ENCODE data around the gene ALDH4A1.
"Not testable (repeated sequence)": the region's sequence is repeated elsewhere in the genome, so short reads cannot be mapped to it uniquely, and the experiment has no call there.

The ALDH4A1 gene

GRCh38 chr1:18832319-18832718 is 70.0 kb downstream of the ALDH4A1 start:
- H3K27me3 ChIP-seq (ENCODE audit: control insufficient read depth, insufficient read depth, low read length) = not testable (repeated sequence)

DNA sequence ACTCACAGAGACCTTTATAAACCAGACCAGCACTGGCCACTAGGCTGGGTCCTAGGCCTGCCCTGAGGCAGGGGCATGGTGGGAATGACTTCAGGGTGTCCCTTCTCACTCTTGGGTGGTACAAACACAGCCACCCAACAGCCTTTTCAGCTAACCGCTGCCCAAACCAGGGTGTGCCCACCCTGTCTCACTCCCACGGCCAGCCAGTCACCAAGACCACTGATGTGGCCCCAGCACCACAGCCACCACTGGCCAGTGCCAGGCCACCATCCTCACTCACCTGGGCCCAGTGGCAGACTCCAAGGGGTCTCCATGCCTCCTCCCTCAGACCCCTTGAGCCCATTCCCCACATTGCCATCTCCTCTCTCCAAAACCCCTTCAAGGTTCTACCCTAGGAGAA is 70.7 kb downstream of the ALDH4A1 start:
- Histone ChIP-seq H3K4me3 (ENCODE audit: low read depth, low read length) (no peak overlapping the region), H3K27me3 (ENCODE audit: control insufficient read depth, insufficient read depth, low read length) (peaks cover 3% of the 10 kb centered on the region; the same call in 1 of the 2 replicates), H3K9me3 (ENCODE audit: control insufficient read depth, insufficient read depth, low read length) (no peaks in the 10 kb centered on the region; the same call in 1 of the 2 replicates), H3K4me1 (ENCODE audit: control insufficient read depth, insufficient read depth, low read length) (no peaks in the 10 kb centered on the region), H3K27ac (ENCODE audit: low read depth, low read length) (no peak overlapping the region), H3K9ac (ENCODE audit: low read depth, low read length) (no peak overlapping the region), H3K36me3 (ENCODE audit: control insufficient read depth, insufficient read depth, low read length) (no peaks in the 10 kb centered on the region)

More at GRCh38 chr1:18832319-18832718, 70.0 kb downstream of the ALDH4A1 start:
- not testable (repeated sequence) for H3K9me3 ChIP-seq (ENCODE audit: control insufficient read depth, insufficient read depth, low read length); H3K36me3 ChIP-seq (ENCODE audit: control insufficient read depth, insufficient read depth, low read length); H3K4me1 ChIP-seq (ENCODE audit: control insufficient read depth, insufficient read depth, low read length); H3K27ac ChIP-seq (ENCODE audit: low read depth, low read length); H3K9ac ChIP-seq (ENCODE audit: low read depth, low read length); H3K4me3 ChIP-seq (ENCODE audit: low read depth, low read length)

DNA sequence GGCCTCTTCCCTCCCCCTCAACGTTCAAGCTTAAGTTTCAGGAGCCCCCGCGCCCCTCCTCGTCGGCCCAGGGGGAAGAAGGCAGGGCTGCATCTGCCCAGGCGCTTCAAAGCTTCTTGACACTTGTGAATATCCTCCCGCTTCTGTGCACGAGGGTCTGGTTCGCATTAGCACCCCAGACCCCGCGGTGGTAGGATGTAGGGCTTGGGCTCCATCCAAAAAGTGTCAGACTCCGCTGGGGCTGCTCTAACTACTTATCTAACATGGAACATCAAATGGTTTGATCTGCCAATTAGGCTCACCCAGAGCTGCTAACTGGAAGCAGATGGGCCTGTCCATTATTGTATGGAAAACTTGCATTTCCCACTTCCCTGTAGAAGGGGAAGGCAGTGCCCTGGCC is 71.8 kb downstream of the ALDH4A1 start:
- H3K27me3 ChIP-seq (ENCODE audit: control insufficient read depth, insufficient read depth, low read length) = peaks cover 3% of the 10 kb centered on the region; the same call in 1 of the 2 replicates
- H3K4me1 ChIP-seq (ENCODE audit: control insufficient read depth, insufficient read depth, low read length) = no peaks in the 10 kb centered on the region
- H3K4me3 ChIP-seq (ENCODE audit: low read depth, low read length) = no peak overlapping the region
- no peak overlapping the region for H3K9ac ChIP-seq (ENCODE audit: low read depth, low read length)
- H3K9me3 ChIP-seq (ENCODE audit: control insufficient read depth, insufficient read depth, low read length) = no peaks in the 10 kb centered on the region; the same call in 1 of the 2 replicates
- no peak overlapping the region for H3K27ac ChIP-seq (ENCODE audit: low read depth, low read length)
- no peaks in the 10 kb centered on the region for H3K36me3 ChIP-seq (ENCODE audit: control insufficient read depth, insufficient read depth, low read length)

DNA sequence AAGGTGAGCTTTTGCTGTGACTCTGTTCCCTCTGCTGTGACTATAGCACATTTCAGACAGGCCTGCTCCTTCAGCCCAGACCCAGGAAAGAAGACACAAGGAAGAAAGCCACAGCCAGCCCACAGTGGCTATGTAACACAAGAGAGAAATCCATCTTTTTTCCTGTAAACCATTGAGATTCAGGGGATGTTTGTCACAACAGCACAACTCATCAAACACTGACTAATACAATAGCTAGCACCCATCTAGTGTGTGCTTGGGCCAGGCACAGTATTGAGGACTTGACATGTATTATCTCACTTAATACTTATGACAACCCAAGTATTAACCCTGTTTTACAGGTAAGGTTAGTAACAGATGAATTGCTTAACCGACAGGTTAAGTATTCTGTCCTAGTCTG is 72.7 kb downstream of the ALDH4A1 start:
- Histone ChIP-seq H3K27ac (ENCODE audit: low read depth, low read length) (no peak overlapping the region), H3K9me3 (ENCODE audit: control insufficient read depth, insufficient read depth, low read length) (no peaks in the 10 kb centered on the region; the same call in 1 of the 2 replicates), H3K27me3 (ENCODE audit: control insufficient read depth, insufficient read depth, low read length) (no peaks in the 10 kb centered on the region), H3K4me1 (ENCODE audit: control insufficient read depth, insufficient read depth, low read length) (no peaks in the 10 kb centered on the region), H3K36me3 (ENCODE audit: control insufficient read depth, insufficient read depth, low read length) (no peaks in the 10 kb centered on the region), H3K4me3 (ENCODE audit: low read depth, low read length) (no peak overlapping the region), H3K9ac (ENCODE audit: low read depth, low read length) (no peak overlapping the region)

GRCh38 chr1:18828224-18828623 is 74.1 kb downstream of the ALDH4A1 start:
- Histone ChIP-seq H3K27ac (ENCODE audit: low read depth, low read length) (no peak overlapping the region), H3K9me3 (ENCODE audit: control insufficient read depth, insufficient read depth, low read length) (no peaks in the 10 kb centered on the region; the same call in 1 of the 2 replicates), H3K4me1 (ENCODE audit: control insufficient read depth, insufficient read depth, low read length) (no peaks in the 10 kb centered on the region), H3K36me3 (ENCODE audit: control insufficient read depth, insufficient read depth, low read length) (no peaks in the 10 kb centered on the region), H3K9ac (ENCODE audit: low read depth, low read length) (no peak overlapping the region), H3K27me3 (ENCODE audit: control insufficient read depth, insufficient read depth, low read length) (no peaks in the 10 kb centered on the region), H3K4me3 (ENCODE audit: low read depth, low read length) (no peak overlapping the region)

GRCh38 chr1:18823438-18823837 is 78.9 kb downstream of the ALDH4A1 start:
- Histone ChIP-seq H3K36me3 (ENCODE audit: control insufficient read depth, insufficient read depth, low read length) (no peaks in the 10 kb centered on the region), H3K4me1 (ENCODE audit: control insufficient read depth, insufficient read depth, low read length) (no peaks in the 10 kb centered on the region; the same call in 1 of the 2 replicates), H3K27me3 (ENCODE audit: control insufficient read depth, insufficient read depth, low read length) (peaks cover 16% of the 10 kb centered on the region), H3K4me3 (ENCODE audit: low read depth, low read length) (no peak overlapping the region), H3K9me3 (ENCODE audit: control insufficient read depth, insufficient read depth, low read length) (no peaks in the 10 kb centered on the region; the same call in 1 of the 2 replicates), H3K9ac (ENCODE audit: low read depth, low read length) (no peak overlapping the region), H3K27ac (ENCODE audit: low read depth, low read length) (no peak overlapping the region)
